ENCODE data around the gene ROR1. TPM values are rescaled to one million over a fixed set of nuclear protein-coding genes. Genes with fewer than 3 reads are reported as not detected.

ROR1 gene
- total and polyA plus RNA-seq, 2 of the 13 experiments (the other 11 are each of a cell fraction or from before 2014, with no cell fraction given), result 0.58 to 2.3 TPM

DNA sequence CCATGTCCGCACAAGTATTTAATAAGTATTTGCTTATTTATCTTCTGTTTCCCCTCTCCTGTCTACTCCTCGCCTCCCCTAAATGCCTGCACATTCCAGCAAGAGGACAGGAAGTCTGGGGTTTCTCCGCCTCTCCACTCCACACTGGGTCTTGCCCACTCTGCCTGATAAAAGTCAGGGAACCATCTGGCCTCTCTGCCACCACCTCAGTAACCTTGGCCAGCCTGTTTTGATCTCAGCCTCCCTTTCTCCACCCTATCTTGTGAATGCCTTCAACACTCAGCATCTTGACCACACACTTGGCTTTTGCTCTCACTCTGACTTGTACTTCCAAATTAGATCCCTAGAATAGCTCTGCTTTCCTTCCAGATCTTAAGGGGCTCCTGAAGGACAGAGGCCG, 264.3 kb downstream of the ROR1 start:
- CTCF ChIA-PET (ENCODE audit: low intra/inter-chr PET ratio, low total read pairs), result no interaction called here
- Histone ChIP-seq H3K9ac (ENCODE audit: insufficient read depth, low read depth, low read length) (no peak overlapping the region), H3K4me2 (ENCODE audit: low read depth, low read length) (no peak overlapping the region), H3K27ac (ENCODE audit: extremely low read length, insufficient read depth, low read length) (no peak overlapping the region), H3K4me3 (replicated peaks in 1 of 3; ENCODE audit: insufficient read depth in 1 of 3, low read depth in 2 of 3, low read length in 3 of 3) (no peak overlapping the region), H3K79me2 (ENCODE audit: insufficient read depth, low read length) (no peaks in the 10 kb centered on the region), H3K27me3 (ENCODE audit: control insufficient read depth in 1 of 2, insufficient read depth in 2 of 2, low read length in 2 of 2) (no peaks in the 10 kb centered on the region), H3K9me3 (ENCODE audit: low read length) (no peaks in the 10 kb centered on the region), H3K4me1 (ENCODE audit: insufficient read depth, low read length) (peaks cover 10% of the 10 kb centered on the region; the same call in 1 of the 2 replicates), H4K20me1 (ENCODE audit: insufficient read depth, low read length) (no peaks in the 10 kb centered on the region), H2AFZ (ENCODE audit: low read length) (no peak overlapping the region), H3K36me3 (replicated peaks in 1 of 2; ENCODE audit: control insufficient read depth in 1 of 2, insufficient read depth in 2 of 2, low read length in 2 of 2) (no peaks in the 10 kb centered on the region)
- POLR2A ChIA-PET, result no interaction called here
- intact Hi-C loops (cut with micrococcal nuclease; ENCODE audit: unreplicated experiment), result no loop called here
- BruUV-seq (replicated peaks), result no TSS peak
- in situ Hi-C loops (cut with HindIII; ENCODE audit: extremely low pct_ligation_motif_present, low pct_unique_long_range_greater_than_20kb), result no loop called here
- ATAC-seq (no peak), DNase-seq (ENCODE audit: low spot score) (no peak), FAIRE-seq (no peak)
- 72% methylated on average over 4 of the region's 4 CpGs for WGBS (ENCODE audit: low lambda C conversion rate)
- TF ChIP-seq NR2F1 (CRISPR knock-in tag; IDR thresholded peaks at IDR 0.05) (no peak), THAP8 (CRISPR knock-in tag; IDR thresholded peaks at IDR 0.05; ENCODE audit: borderline replicate concordance) (no peak), SAFB2 (CRISPR knock-in tag; IDR thresholded peaks at IDR 0.05; ENCODE audit: borderline replicate concordance, low read depth) (no peak), ZSCAN21 (CRISPR knock-in tag; IDR thresholded peaks at IDR 0.05; ENCODE audit: borderline replicate concordance) (no peak)
- TF ChIP-seq, protein P1, sequence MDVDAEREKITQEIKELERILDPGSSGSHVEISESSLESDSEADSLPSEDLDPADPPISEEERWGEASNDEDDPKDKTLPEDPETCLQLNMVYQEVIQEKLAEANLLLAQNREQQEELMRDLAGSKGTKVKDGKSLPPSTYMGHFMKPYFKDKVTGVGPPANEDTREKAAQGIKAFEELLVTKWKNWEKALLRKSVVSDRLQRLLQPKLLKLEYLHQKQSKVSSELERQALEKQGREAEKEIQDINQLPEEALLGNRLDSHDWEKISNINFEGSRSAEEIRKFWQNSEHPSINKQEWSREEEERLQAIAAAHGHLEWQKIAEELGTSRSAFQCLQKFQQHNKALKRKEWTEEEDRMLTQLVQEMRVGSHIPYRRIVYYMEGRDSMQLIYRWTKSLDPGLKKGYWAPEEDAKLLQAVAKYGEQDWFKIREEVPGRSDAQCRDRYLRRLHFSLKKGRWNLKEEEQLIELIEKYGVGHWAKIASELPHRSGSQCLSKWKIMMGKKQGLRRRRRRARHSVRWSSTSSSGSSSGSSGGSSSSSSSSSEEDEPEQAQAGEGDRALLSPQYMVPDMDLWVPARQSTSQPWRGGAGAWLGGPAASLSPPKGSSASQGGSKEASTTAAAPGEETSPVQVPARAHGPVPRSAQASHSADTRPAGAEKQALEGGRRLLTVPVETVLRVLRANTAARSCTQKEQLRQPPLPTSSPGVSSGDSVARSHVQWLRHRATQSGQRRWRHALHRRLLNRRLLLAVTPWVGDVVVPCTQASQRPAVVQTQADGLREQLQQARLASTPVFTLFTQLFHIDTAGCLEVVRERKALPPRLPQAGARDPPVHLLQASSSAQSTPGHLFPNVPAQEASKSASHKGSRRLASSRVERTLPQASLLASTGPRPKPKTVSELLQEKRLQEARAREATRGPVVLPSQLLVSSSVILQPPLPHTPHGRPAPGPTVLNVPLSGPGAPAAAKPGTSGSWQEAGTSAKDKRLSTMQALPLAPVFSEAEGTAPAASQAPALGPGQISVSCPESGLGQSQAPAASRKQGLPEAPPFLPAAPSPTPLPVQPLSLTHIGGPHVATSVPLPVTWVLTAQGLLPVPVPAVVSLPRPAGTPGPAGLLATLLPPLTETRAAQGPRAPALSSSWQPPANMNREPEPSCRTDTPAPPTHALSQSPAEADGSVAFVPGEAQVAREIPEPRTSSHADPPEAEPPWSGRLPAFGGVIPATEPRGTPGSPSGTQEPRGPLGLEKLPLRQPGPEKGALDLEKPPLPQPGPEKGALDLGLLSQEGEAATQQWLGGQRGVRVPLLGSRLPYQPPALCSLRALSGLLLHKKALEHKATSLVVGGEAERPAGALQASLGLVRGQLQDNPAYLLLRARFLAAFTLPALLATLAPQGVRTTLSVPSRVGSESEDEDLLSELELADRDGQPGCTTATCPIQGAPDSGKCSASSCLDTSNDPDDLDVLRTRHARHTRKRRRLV (CRISPR knock-in tag; IDR thresholded peaks at IDR 0.05), result no peak
- TF ChIP-seq, protein P2, sequence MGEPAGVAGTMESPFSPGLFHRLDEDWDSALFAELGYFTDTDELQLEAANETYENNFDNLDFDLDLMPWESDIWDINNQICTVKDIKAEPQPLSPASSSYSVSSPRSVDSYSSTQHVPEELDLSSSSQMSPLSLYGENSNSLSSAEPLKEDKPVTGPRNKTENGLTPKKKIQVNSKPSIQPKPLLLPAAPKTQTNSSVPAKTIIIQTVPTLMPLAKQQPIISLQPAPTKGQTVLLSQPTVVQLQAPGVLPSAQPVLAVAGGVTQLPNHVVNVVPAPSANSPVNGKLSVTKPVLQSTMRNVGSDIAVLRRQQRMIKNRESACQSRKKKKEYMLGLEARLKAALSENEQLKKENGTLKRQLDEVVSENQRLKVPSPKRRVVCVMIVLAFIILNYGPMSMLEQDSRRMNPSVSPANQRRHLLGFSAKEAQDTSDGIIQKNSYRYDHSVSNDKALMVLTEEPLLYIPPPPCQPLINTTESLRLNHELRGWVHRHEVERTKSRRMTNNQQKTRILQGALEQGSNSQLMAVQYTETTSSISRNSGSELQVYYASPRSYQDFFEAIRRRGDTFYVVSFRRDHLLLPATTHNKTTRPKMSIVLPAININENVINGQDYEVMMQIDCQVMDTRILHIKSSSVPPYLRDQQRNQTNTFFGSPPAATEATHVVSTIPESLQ (CRISPR knock-in tag; conservative IDR thresholded peaks at IDR 0.05), result no peak

All from HepG2 (cell line).